GM12891 (cell line): ENCODE measurements around the gene ECT2.
"Not testable (repeated sequence)": the region's sequence is repeated elsewhere in the genome, so short reads cannot be mapped to it uniquely, and the experiment has no call there.

Source experiments
- POLR2A ChIP-seq: IDR thresholded peaks from 2 replicates; pipeline ENCODE4 v1.6.1; 2011; ENCODE audit warnings: low read depth, low read length, control low read depth
- POLR2AphosphoS5 ChIP-seq: IDR thresholded peaks from 2 replicates; pipeline ENCODE4 v1.6.1; 2011; ENCODE audit warnings: low read depth, low read length, control low read depth
- POU2F2 ChIP-seq: IDR thresholded peaks from 2 replicates; pipeline ENCODE4 v1.6.1; 2011; ENCODE audit warnings: low read depth, mild to moderate bottlenecking, control low read depth, low read length, moderate library complexity
- TAF1 ChIP-seq: IDR thresholded peaks from 2 replicates; pipeline ENCODE4 v1.6.1; 2011; ENCODE audit warnings: low read depth, low read length, control low read depth

- TF ChIP-seq POLR2A, TAF1, POLR2AphosphoS5, POU2F2: not testable (repeated sequence)
Observed at GRCh38 chr3:172866726-172867350, 116.3 kb downstream of the ECT2 start.
